HG02943 (cell line): ENCODE data around the gene WDR81.
"Not testable (repeated sequence)": the region's sequence is repeated elsewhere in the genome, so short reads cannot be mapped to it uniquely, and the experiment has no call there.

ENCODE experiments used
- ATAC-seq: cut with Tn5 transposase; IDR thresholded peaks from one replicate; pipeline ENCODE4 v1.9.1; 2021; ENCODE audit warnings: mild to moderate bottlenecking, low read depth, moderate library complexity; ENCODE audit not compliant: unreplicated experiment

The WDR81 gene

GRCh38 chr17:1729966-1730325, 5.4 kb downstream of the WDR81 start:
- ATAC-seq = no peak

GRCh38 chr17:1730326-1731193, 6.1 kb downstream of the WDR81 start:
- ATAC-seq = no peak

GRCh38 chr17:1731194-1731506, 6.6 kb downstream of the WDR81 start:
- no peak for ATAC-seq

- no peak for ATAC-seq
Measured at GRCh38 chr17:1732241-1732832, 7.8 kb downstream of the WDR81 start.

- ATAC-seq = no peak
Measured at GRCh38 chr17:1732833-1733321, 8.4 kb downstream of the WDR81 start.

GRCh38 chr17:1733759-1734158, 9.3 kb downstream of the WDR81 start:
- ATAC-seq = no peak

GRCh38 chr17:1735418-1735817, 10.9 kb downstream of the WDR81 start:
- no peak for ATAC-seq

- ATAC-seq = no peak
Measured at GRCh38 chr17:1735834-1736347, 11.4 kb downstream of the WDR81 start.

GRCh38 chr17:1736348-1737281, 12.1 kb downstream of the WDR81 start:
- no peak for ATAC-seq

GRCh38 chr17:1737531-1738291, 13.2 kb downstream of the WDR81 start:
- no peak for ATAC-seq

GRCh38 chr17:1741899-1742298, 17.4 kb downstream of the WDR81 start:
- ATAC-seq = not testable (repeated sequence)

GRCh38 chr17:1742371-1743087, 18.0 kb downstream of the WDR81 start, which contains the start of gene SERPINF2:
Gene SERPINF2, plus strand, starts transcription at chr17:1742871. Its CDS starts 2,125 bp downstream, at chr17:1744996.
- no peak for ATAC-seq

GRCh38 chr17:1743088-1743439, 18.6 kb downstream of the WDR81 start:
- no peak for ATAC-seq

GRCh38 chr17:1744551-1745512, 20.3 kb downstream of the WDR81 start:
- ATAC-seq = no peak

GRCh38 chr17:1745513-1746020, 21.1 kb downstream of the WDR81 start:
- no peak for ATAC-seq

GRCh38 chr17:1746975-1747543, 22.6 kb downstream of the WDR81 start:
- ATAC-seq = no peak

GRCh38 chr17:1750628-1751027, 26.1 kb downstream of the WDR81 start:
- no peak for ATAC-seq
